Naive B cell (primary cell): ENCODE results near the gene TMEM74B. TPM values are rescaled to one million over a fixed set of nuclear protein-coding genes. Genes with fewer than 3 reads are reported as not detected.
A peak's percentile ranks its signal among the peaks of the same experiment; 100 is the strongest.
"Not testable (repeated sequence)": the region's sequence is repeated elsewhere in the genome, so short reads cannot be mapped to it uniquely, and the experiment has no call there.

Source experiments
- ATAC-seq, 2 donors: fragments of 150-1000 bp; cut with Tn5 transposase; 2 replicates each; pipeline ENCODE4 v1.10.0; 2021; ENCODE audit warnings: low read depth in 2 of 2, mild to moderate bottlenecking in 2 of 2, moderate library complexity in 2 of 2
- DNase-seq: peaks from one replicate; pipeline ENCODE4 v3.0.0; 2022
- H3K27ac Mint-ChIP-seq, 6 donors: one replicate each; pipeline ENCODE4 v1.8.0; 2020 to 2022; ENCODE audit warnings: mild to moderate bottlenecking in 6 of 6, mixed read lengths in 6 of 6, moderate library complexity in 5 of 6, inconsistent platforms in 2 of 6
- H3K27me3 Mint-ChIP-seq, 3 donors: one replicate each; pipeline ENCODE4 v1.8.0; 2021 to 2022; ENCODE audit warnings: mixed read lengths in 3 of 3, mild to moderate bottlenecking in 1 of 3
- H3K36me3 Mint-ChIP-seq, 2 donors: one replicate each; pipeline ENCODE4 v1.8.0; 2020 to 2022; ENCODE audit warnings: mixed read lengths in 2 of 2, inconsistent platforms in 1 of 2, mild to moderate bottlenecking in 1 of 2
- H3K4me1 Mint-ChIP-seq, 3 donors: one replicate each; pipeline ENCODE4 v1.8.0; 2020 to 2022; ENCODE audit warnings: mixed read lengths in 3 of 3, inconsistent platforms in 1 of 3, mild to moderate bottlenecking in 1 of 3, moderate library complexity in 1 of 3
- H3K4me3 Mint-ChIP-seq, 8 donors: one replicate each; pipeline ENCODE4 v1.8.0; 2020 to 2022; ENCODE audit warnings: mild to moderate bottlenecking in 8 of 8, mixed read lengths in 8 of 8, moderate library complexity in 8 of 8, inconsistent platforms in 2 of 8
- H3K9me3 Mint-ChIP-seq, 7 donors: one replicate each; pipeline ENCODE4 v1.8.0; 2020 to 2022; ENCODE audit warnings: mixed read lengths in 7 of 7, mild to moderate bottlenecking in 5 of 7, inconsistent platforms in 2 of 7, moderate library complexity in 1 of 7
- polyA plus RNA-seq, 6 donors: library from polyadenylated mRNA; unstranded; fragments of 300-500 nt; fragmentation: Illumina TruSeq; gene quantifications; one replicate each; pipeline ENCODE4 v1.2.3, GENCODE V29; 2021; ENCODE audit warnings: low read depth in 6 of 6

The TMEM74B gene
- polyA plus RNA-seq, 6 donors from 2014 or later = not detected

DNA sequence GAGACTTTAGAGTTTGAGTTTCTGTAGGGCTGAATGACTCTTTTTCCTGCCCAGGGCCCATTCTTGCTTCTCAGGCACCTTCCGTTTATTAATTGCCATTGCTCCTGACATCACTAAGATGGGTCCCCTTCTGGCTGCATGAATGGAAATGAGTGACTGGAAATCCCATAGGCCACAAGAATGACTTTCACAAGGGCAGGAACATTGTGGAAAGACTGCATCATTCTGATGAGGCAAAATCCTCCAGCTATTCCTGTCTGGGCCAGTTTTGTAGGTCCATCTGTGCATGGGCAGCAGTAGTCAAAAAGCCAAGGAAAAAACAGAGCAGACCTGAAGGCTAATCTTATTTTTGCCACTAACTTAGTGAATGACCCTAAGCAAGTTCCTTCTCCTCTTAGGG is 19.3 kb downstream of the TMEM74B start:
- DNase-seq (no peak), ATAC-seq (no peak)
- no peaks in the 10 kb centered on the region for H3K27me3 Mint-ChIP-seq
- H3K9me3 Mint-ChIP-seq = no peaks in the 10 kb centered on the region
- H3K27ac Mint-ChIP-seq = no peak overlapping the region
- H3K36me3 Mint-ChIP-seq = peaks cover 49 to 68% of the 10 kb centered on the region in 2 donors
- H3K4me1 Mint-ChIP-seq = no peaks in the 10 kb centered on the region
- no peak overlapping the region for H3K4me3 Mint-ChIP-seq

DNA sequence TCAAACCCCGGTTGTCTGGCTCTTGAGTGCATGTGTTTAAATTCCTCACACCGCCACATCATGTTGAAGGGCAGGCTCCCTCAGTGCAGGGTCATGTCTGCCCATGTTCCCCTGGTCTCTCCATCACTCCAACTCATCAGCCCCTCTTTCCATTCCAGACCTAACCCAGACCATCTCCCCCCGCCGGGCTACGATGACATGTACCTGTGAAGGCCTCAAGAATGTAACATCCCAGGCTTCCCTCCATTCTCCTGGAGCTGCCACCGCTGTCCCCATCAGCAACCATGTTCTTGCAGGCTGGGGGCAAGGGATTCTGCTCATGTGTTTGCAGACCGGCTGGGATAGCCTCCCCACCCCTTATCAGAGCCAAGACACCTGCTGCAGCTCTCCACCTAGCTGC is 19.9 kb downstream of the TMEM74B start:
- Mint-ChIP-seq H3K4me3 (no peak overlapping the region), H3K27ac (no peak overlapping the region), H3K9me3 (no peaks in the 10 kb centered on the region), H3K36me3 (peaks cover 56 to 65% of the 10 kb centered on the region in 2 donors), H3K4me1 (no peaks in the 10 kb centered on the region), H3K27me3 (no peaks in the 10 kb centered on the region)
- no peak for ATAC-seq
- no peak for DNase-seq

DNA sequence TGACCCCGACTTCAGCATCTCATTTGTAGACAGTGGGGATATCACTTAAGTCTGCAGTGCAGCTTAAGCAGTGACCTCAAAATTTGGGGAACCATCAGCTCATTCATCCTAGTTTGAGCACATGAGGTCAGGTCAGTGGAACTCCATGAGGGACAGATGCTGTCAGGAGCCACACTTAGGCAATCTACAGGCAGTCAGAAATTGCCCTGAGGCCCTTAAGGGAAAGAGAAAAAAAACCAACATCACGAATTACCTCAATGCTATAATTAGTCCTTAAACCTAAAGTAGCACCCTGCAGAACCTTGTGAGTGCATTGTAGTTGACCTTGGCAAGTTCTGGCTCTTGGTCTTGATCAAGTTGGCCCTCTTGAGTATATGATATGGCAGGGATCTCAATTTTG is 21.1 kb downstream of the TMEM74B start:
- H3K36me3 Mint-ChIP-seq = peaks cover 53 to 55% of the 10 kb centered on the region in 2 donors
- H3K9me3 Mint-ChIP-seq = no peaks in the 10 kb centered on the region
- no peak overlapping the region for H3K4me3 Mint-ChIP-seq
- H3K27me3 Mint-ChIP-seq = no peaks in the 10 kb centered on the region
- ATAC-seq (no peak), DNase-seq (no peak)
- no peaks in the 10 kb centered on the region for H3K4me1 Mint-ChIP-seq
- H3K27ac Mint-ChIP-seq = no peak overlapping the region

DNA sequence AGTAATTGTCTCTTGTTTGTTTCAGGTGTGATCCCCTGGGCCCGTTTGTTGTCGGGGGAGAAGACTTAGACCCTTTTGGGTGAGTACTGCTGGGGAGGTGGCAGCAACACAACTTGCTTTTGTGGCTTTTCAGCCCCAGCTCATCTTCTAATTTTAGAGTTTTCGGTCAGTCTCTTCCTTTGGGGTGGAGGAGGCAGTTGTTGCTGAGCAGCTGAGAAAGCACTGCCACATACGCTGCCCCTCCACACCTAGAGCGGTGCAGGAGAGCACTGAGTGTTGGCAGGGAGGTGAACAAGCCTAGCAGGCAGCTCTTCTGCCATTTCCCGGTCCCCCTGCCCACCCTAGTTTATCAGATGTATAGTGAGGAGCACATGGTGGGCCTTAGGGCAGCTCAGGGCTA is 21.7 kb downstream of the TMEM74B start:
- H3K9me3 Mint-ChIP-seq = no peaks in the 10 kb centered on the region
- H3K4me1 Mint-ChIP-seq = no peaks in the 10 kb centered on the region
- H3K27ac Mint-ChIP-seq = peak overlapping the region in 2 of 6 donors; percentile 30 to 42
- DNase-seq (no peak), ATAC-seq (no peak)
- H3K4me3 Mint-ChIP-seq = no peak overlapping the region
- H3K27me3 Mint-ChIP-seq = no peaks in the 10 kb centered on the region
- peaks cover 48 to 50% of the 10 kb centered on the region in 2 donors for H3K36me3 Mint-ChIP-seq

DNA sequence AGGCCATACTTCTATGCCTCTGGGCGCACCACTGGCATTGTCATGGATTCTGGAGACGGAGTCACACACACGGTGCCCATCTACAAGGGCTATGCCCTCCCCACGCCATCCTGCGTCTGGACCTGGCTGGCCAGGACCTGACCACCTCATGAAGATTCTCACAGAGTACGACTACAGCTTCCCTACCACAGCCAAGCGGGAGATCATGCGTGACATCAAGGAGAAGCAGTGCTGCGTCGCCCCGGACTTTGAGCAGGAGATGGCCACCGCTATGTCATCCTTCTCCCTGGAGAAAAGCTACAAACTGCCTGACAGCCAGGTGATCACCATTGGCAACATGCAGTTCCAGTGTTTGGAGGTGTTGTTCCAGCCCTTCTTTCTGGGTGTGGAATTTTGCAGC is 23.8 kb downstream of the TMEM74B start:
- peaks cover 0 to 4% (median 2%) of the 10 kb centered on the region in 7 donors for H3K9me3 Mint-ChIP-seq
- no peak overlapping the region for H3K27ac Mint-ChIP-seq
- peaks cover 44 to 52% of the 10 kb centered on the region in 2 donors for H3K36me3 Mint-ChIP-seq

DNA sequence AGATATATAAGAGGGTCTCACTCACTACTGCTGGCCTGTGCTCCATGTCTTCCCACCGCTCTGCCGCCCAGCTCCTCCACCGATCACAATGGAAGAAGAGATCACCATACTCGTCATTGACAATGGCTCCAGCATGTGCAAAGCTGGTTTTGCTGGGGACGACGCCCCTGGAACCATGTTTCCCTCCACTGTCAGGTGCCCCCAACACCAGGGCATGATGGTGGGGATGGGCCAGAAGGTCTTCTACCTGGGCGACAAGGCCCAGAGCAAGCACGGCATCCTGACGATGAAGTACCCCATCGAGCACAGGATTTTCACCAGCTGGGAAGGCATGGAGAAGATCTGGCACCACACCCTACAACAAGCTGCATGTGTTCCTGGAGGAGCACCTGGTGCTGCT is 24.3 kb downstream of the TMEM74B start:
- H3K36me3 Mint-ChIP-seq = peaks cover 44 to 52% of the 10 kb centered on the region in 2 donors
- no peak overlapping the region for H3K27ac Mint-ChIP-seq
- ATAC-seq (no peak), DNase-seq (no peak)
- no peaks in the 10 kb centered on the region for H3K27me3 Mint-ChIP-seq
- H3K9me3 Mint-ChIP-seq = peaks cover 0 to 8% (median 6%) of the 10 kb centered on the region in 7 donors
- no peaks in the 10 kb centered on the region for H3K4me1 Mint-ChIP-seq
- H3K4me3 Mint-ChIP-seq = no peak overlapping the region

More for the DNA sequence above, 23.8 kb downstream of the TMEM74B start:
- Mint-ChIP-seq H3K4me3 (peak overlapping the region in 1 of 8 donors; percentile 56), H3K4me1 (no peaks in the 10 kb centered on the region), H3K27me3 (no peaks in the 10 kb centered on the region)
- DNase-seq (no peak), ATAC-seq (no peak)

DNA sequence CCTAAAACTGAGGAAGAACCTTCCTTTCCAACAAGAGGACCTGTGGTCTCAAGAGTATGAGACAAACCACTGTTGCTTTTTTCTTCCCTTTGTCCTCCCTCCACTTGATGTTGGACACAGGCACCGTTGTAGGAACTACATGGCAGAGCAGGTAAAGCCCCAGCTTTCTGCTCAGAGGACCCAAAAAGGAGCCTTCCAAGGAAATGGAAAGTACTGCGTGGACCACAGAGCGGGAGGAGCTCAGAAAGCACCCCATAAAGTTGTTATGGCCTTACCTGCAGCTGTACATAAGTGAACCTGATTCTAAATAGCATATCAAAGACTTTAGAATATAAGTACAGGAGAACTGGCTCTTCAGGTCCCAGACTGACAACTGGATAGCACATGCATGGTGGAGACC is 29.4 kb downstream of the TMEM74B start:
- no peak for ATAC-seq
- Mint-ChIP-seq H3K27me3 (no peaks in the 10 kb centered on the region), H3K4me3 (no peak overlapping the region)

DNA sequence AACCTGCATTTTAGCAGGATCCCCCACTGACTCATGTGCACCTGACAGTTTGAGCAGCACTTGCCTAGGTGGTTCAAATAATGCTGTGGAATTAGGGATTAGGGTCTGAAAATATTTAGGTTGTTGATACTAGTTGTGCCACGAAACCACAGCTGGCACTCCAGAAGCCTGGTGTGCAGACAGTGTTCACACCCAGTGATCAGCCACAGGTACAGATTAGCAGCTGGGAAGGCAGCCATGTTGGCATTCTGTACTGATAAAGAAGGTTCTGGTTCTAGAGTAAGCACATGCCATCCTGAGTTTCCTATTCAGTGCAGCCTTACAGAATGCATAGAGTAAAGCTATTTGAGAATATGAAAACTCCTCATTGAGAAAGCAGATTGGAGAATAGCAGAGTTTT is 30.1 kb downstream of the TMEM74B start:
- Mint-ChIP-seq H3K9me3 (peaks cover 0 to 11% (median 6%) of the 10 kb centered on the region in 7 donors), H3K4me1 (peaks cover 0 to 10% (median 4%) of the 10 kb centered on the region in 3 donors), H3K36me3 (peaks cover 46 to 54% of the 10 kb centered on the region in 2 donors), H3K27me3 (no peaks in the 10 kb centered on the region), H3K4me3 (no peak overlapping the region), H3K27ac (no peak overlapping the region)
- no peak for ATAC-seq
- no peak for DNase-seq

More for the DNA sequence above, 29.4 kb downstream of the TMEM74B start:
- DNase-seq = no peak
- Mint-ChIP-seq H3K9me3 (peaks cover 0 to 11% (median 6%) of the 10 kb centered on the region in 7 donors), H3K27ac (no peak overlapping the region), H3K4me1 (peaks cover 0 to 10% (median 4%) of the 10 kb centered on the region in 3 donors), H3K36me3 (peaks cover 52 to 54% of the 10 kb centered on the region in 2 donors)

DNA sequence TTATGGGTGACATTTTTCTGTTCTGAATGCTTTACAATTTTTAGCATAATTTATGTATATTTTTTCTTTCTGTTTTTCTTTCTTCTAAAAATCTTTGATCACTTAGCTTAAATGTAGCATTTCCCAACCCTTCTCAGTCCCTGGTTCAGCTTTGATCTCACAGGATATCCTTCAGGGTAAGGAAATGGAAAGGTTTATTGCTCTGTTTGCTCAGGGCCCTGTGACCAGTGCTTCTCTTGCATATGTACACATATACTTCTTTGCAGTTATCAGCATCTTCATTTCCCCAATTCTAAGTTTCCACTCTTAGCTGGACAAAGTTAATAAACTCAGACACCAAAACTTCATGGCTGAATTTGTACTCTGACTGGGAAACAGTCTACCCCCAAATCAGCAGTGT is 30.6 kb downstream of the TMEM74B start:
- Mint-ChIP-seq H3K36me3 (peaks cover 46 to 54% of the 10 kb centered on the region in 2 donors), H3K9me3 (peaks cover 0 to 11% (median 6%) of the 10 kb centered on the region in 7 donors), H3K4me3 (no peak overlapping the region), H3K27ac (no peak overlapping the region), H3K27me3 (no peaks in the 10 kb centered on the region), H3K4me1 (peaks cover 0 to 10% (median 4%) of the 10 kb centered on the region in 3 donors)
- ATAC-seq (no peak), DNase-seq (no peak)

DNA sequence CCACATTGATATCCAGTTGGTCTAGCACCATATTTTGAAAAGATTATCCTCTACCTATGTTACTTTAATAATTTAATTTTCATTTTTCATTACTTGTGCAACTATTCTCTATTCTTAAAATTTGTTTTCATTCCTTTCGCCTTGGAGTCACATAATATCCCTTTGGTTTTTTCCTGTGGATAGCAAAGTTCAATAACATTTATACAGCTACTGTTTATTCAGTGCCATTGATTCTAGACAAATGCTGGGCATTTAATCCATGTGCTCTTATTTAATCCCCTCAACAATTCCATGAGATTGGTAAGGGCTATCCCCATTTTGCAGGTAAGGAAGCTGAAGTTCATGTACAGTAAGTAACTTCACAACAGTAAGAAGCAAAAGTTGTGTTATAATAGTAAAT is 33.8 kb downstream of the TMEM74B start:
- Mint-ChIP-seq H3K27ac (no peak overlapping the region), H3K9me3 (peaks cover 0 to 6% (median 4%) of the 10 kb centered on the region in 7 donors), H3K4me1 (peaks cover 6 to 23% (median 12%) of the 10 kb centered on the region in 3 donors), H3K4me3 (no peak overlapping the region), H3K36me3 (peaks cover 33 to 50% of the 10 kb centered on the region in 2 donors), H3K27me3 (no peaks in the 10 kb centered on the region)
- ATAC-seq (no peak), DNase-seq (no peak)

DNA sequence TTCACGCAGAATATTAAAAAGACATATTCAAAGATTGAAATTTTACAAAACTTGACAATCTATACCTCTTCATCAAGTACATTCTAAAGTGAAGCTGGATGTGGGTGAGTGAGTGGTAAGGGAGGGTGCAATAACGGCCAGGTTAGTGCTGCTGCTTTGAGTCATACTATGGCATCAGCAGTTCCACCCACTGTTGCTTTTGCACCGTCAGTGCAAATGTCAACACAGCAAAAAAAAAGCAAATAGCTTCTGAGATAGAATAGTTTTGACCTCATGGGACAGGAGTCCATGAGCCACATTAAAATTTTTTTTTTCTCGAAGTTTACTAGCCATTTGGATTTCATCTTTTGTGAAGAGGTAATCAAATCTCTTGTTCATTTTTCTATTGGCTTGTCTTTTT is 34.6 kb downstream of the TMEM74B start:
- no peak for ATAC-seq
- Mint-ChIP-seq H3K36me3 (peaks cover 26 to 42% of the 10 kb centered on the region in 2 donors), H3K27ac (no peak overlapping the region)

DNA sequence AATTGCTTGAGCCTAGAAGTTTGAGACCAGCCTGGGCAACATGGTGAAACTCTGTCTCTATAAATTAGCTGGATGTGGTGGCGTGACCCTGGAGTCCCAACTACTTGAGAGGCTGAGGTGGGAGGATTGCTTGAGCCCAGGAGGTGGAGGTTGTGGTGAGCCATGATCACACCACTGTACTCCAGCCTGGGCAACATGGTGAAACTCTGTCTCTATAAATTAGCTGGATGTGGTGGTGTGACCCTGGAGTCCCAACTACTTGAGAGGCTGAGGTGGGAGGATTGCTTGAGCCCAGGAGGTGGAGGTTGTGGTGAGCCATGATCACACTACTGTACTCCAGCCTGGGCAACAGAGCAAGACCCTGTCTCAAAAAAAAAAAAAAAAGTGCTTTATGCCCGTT is 35.0 kb downstream of the TMEM74B start:
- peaks cover 6 to 32% (median 12%) of the 10 kb centered on the region in 3 donors for H3K4me1 Mint-ChIP-seq
- not testable (repeated sequence) for H3K27me3 Mint-ChIP-seq, ATAC-seq, DNase-seq, H3K4me3 Mint-ChIP-seq, H3K27ac Mint-ChIP-seq, H3K9me3 Mint-ChIP-seq
- peaks cover 22 to 38% of the 10 kb centered on the region in 2 donors for H3K36me3 Mint-ChIP-seq

More for the DNA sequence above, 34.6 kb downstream of the TMEM74B start:
- no peaks in the 10 kb centered on the region for H3K9me3 Mint-ChIP-seq
- DNase-seq = no peak
- peaks cover 6 to 31% (median 12%) of the 10 kb centered on the region in 3 donors for H3K4me1 Mint-ChIP-seq
- H3K27me3 Mint-ChIP-seq = no peaks in the 10 kb centered on the region
- no peak overlapping the region for H3K4me3 Mint-ChIP-seq

DNA sequence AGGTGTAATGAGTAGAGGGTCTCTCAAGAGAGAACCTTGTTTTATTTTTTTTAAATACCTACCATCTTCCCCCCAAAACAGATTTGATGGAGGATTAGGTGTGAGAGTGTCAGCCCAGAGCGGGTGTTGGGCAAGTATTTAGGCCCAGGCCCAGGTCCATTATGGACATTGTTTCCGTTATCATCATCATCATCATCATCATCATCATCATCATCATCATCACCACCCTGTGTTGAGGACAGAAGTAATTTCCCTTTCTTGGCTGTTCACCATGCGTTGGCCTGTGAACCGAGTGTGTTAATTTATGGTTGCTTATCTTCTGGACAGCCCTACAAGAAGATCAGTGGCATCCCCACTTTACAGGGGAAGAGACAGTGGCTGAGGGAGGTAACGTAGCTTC is 37.8 kb downstream of the TMEM74B start:
- H3K4me3 Mint-ChIP-seq = no peak overlapping the region
- H3K4me1 Mint-ChIP-seq = peaks cover 6 to 27% (median 11%) of the 10 kb centered on the region in 3 donors
- no peaks in the 10 kb centered on the region for H3K9me3 Mint-ChIP-seq
- DNase-seq = no peak
- peak overlapping the region in 1 of 6 donors; percentile 39 for H3K27ac Mint-ChIP-seq
- peaks cover 8 to 29% of the 10 kb centered on the region in 2 donors for H3K36me3 Mint-ChIP-seq
- ATAC-seq = no peak
- no peaks in the 10 kb centered on the region for H3K27me3 Mint-ChIP-seq

DNA sequence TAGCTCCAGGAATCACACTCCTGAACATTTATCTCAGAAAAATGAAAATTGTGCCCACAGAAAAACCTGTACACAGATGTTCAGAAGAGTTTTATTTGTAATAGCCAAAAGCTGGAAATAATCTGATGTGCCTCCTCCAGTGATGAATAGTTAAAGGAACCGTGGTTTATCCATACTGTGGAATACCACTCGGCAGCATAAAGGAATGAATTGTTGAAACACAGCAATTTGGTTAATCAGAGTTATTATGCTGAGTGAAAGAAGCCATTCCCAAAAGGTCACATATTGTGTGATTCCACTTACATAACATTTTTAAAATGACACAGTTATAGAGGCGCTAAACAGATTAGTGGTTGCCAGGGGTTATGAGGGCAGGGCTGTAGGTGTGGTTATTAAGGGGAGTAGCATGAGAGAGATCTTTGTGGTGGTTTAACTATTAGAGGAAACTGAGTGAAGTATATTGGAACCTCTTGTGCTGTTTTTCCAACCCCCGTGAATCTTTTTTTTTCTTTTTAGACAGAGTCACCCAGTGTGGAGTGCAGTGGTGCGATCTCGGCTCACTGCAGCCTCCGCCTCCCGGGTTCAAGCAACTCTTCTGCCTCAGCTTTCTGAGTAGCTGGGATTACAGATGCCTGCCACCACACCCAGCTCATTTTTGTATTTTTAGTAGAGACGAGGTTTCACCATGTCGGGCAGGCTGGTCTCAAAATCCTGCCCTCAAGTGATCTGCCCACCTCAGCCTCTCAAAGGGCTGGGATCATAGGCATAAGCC is 40.2 kb downstream of the TMEM74B start:
- Mint-ChIP-seq H3K4me3 (no peak overlapping the region), H3K27me3 (no peaks in the 10 kb centered on the region), H3K36me3 (peaks cover 0 to 44% of the 10 kb centered on the region in 2 donors), H3K27ac (no peak overlapping the region), H3K9me3 (no peaks in the 10 kb centered on the region), H3K4me1 (peaks cover 6 to 22% (median 15%) of the 10 kb centered on the region in 3 donors)
- DNase-seq (no peak), ATAC-seq (no peak)
